Ovary (tissue), 9 donors: ENCODE measurements around the gene ASMTL. TPM values are rescaled to one million over a fixed set of nuclear protein-coding genes. Genes with fewer than 3 reads are reported as not detected.

Experiments used
- DNase-seq, 5 donors: peaks; one replicate each; pipeline ENCODE4 v3.0.0-alpha.2; 2019 to 2020
- H3K27ac ChIP-seq, 2 donors: fragments of 200-600 bp; one replicate each; pipeline versions ENCODE4 v1.5.1 to v1.8.0; 2019 to 2022
- H3K27me3 ChIP-seq: fragments of 200-600 bp; one replicate; pipeline ENCODE4 v1.8.0; 2022
- H3K36me3 ChIP-seq: fragments of 200-600 bp; sonication (generic); one replicate; pipeline ENCODE4 v1.5.1; 2019
- H3K4me1 ChIP-seq: one replicate; pipeline ENCODE4 v1.8.1; 2013; ENCODE audit warnings: mild to moderate bottlenecking, moderate library complexity; ENCODE audit not compliant: insufficient read depth
- H3K4me3 ChIP-seq: fragments of 200-600 bp; sonication (generic); one replicate; pipeline ENCODE4 v1.5.1; 2017
- H3K9me3 ChIP-seq, 2 donors: fragments of 200-600 bp in 1 of 2; sonication (generic) in 1 of 2; one replicate each; pipeline versions ENCODE4 v1.5.1 to v1.8.1; 2013 to 2019; ENCODE audit warnings: mild to moderate bottlenecking in 1 of 2, moderate library complexity in 1 of 2
- CTCF ChIP-seq, 3 donors: fragments of 450-650 bp in 2 of 3; fragments of 200-600 bp in 1 of 3; IDR thresholded peaks; one replicate each; pipeline versions ENCODE4 v1.5.1 to v1.8.0; 2016 to 2022; ENCODE audit warnings: antibody characterized with exemption in 3 of 3, mild to moderate bottlenecking in 1 of 3
- EP300 ChIP-seq: sonication (generic); formaldehyde crosslinking; IDR thresholded peaks from one replicate; pipeline ENCODE4 v1.6.1; 2017; ENCODE audit warnings: antibody characterized with exemption
- POLR2A ChIP-seq: fragments of 450-650 bp; IDR thresholded peaks from one replicate; pipeline ENCODE4 v1.6.1; 2017; ENCODE audit warnings: antibody characterized with exemption, mild to moderate bottlenecking, moderate library complexity
- WGBS, 3 donors: extraction: QIAGEN DNeasy Blood & Tissue Kit in 1 of 3; methylation state at CpG; one replicate each; pipeline versions ENCODE4 v1.1.5 to v1.1.7; 2013 to 2017; 5-methylcytosine and 5-hydroxymethylcytosine counted together
- intact Hi-C, 4 donors: fragments of 100-400 bp; cut with DNase I; formaldehyde crosslinking; loops; one replicate each; pipeline versions ENCODE4 v1.11.0 to v1.15.1; 2022 to 2023
- polyA plus RNA-seq, 2 donors: library from polyadenylated mRNA; stranded (reverse); fragments of 200-250 nt in 1 of 2; fragments of 350-450 nt in 1 of 2; fragmentation: Illumina TruSeq in 1 of 2; extraction: RNeasy Lipid Tissue Mini Kit (QIAGEN cat#74804) in 1 of 2; gene quantifications; one replicate each; pipeline ENCODE4 v1.2.3, GENCODE V29; 2013 to 2014
- total RNA-seq, 7 donors: library from RNA; depleted of rRNA in 2 of 7; stranded (reverse); fragments of >200 nt in 2 of 7; fragmentation: NEBNext Ultra II Directional in 3 of 7; extraction: Animal tissue kit (Norgen Biotek cat#: 25700) in 3 of 7; gene quantifications; one replicate each; pipeline versions ENCODE4 v1.1.0 to v1.2.4, GENCODE V29; 2016 to 2023
- donor health status: DM: no; HTN: no; CAD: no; lungs with moderate emphysema.
- donor health status: DM: no; HTN: no; CAD: no.
- donor health status: Bipolar disorder and iron deficiency.
- donor health status: DM: yes; HTN: yes; CAD: no.
- donor health status: DM: no; HTN: no; CAD: no.
- donor health status: DM: yes; HTN: yes; CAD: no.

ASMTL gene
- total and polyA plus RNA-seq, 9 donors, result 21.3 to 48.9 (median 40.7) TPM

GRCh38 chrX:1355131-1356046, 97.3 kb downstream of the ASMTL start:
- TF ChIP-seq EP300 (no peak), POLR2A (no peak), CTCF (IDR thresholded peaks at IDR 0.05) (no peak)
- Histone ChIP-seq H3K27me3 (no peaks in the 10 kb centered on the region), H3K9me3 (peaks cover 0 to 10% of the 10 kb centered on the region in 2 donors), H3K36me3 (no peaks in the 10 kb centered on the region), H3K4me1 (peaks cover 6% of the 10 kb centered on the region), H3K27ac (peak overlapping the region in 1 of 2 donors; percentile 54), H3K4me3 (no peak overlapping the region)
- WGBS, 3 donors, result 26 to 39% (median 34%) methylated on average over 11 of the region's 11 CpGs
- intact Hi-C loops, result no loop called here
- peak in 3 of 5 donors; percentile 32 to 51 (median 43) for DNase-seq

- Histone ChIP-seq H3K27me3 (no peaks in the 10 kb centered on the region), H3K36me3 (no peaks in the 10 kb centered on the region), H3K4me1 (peaks cover 6% of the 10 kb centered on the region), H3K27ac (no peak overlapping the region), H3K4me3 (no peak overlapping the region), H3K9me3 (peaks cover 0 to 10% of the 10 kb centered on the region in 2 donors)
- no peak for DNase-seq
- no peak for TF ChIP-seq POLR2A
- TF ChIP-seq EP300, result no peak
- no peak for TF ChIP-seq CTCF (IDR thresholded peaks at IDR 0.05)
- 80 to 83% (median 82%) methylated on average over 10 to 11 of the region's 11 CpGs for WGBS, 3 donors
- intact Hi-C loops, result no loop called here
Observed at GRCh38 chrX:1354036-1355019, 98.4 kb downstream of the ASMTL start.

Other genes starting within 250 kb of the ASMTL start
- gene CRLF2, start 240.3 kb downstream of the ASMTL start, total RNA-seq, result not detected
- under 1 TPM in 1 of 2 donors, not detected in 1; 0.25 TPM for gene CRLF2, start 240.3 kb downstream of the ASMTL start, polyA plus RNA-seq
- gene CSF2RA, start 184.1 kb downstream of the ASMTL start, total RNA-seq, result 1 to 10 TPM in 6 of 7 donors, under 1 TPM in 1; 0.73 to 5.2 (median 2.2) TPM
- gene CSF2RA, start 184.1 kb downstream of the ASMTL start, polyA plus RNA-seq, result 1 to 10 TPM; 1.3 to 8.0 TPM
- 1 to 10 TPM in 6 of 7 donors, under 1 TPM in 1; 0.12 to 4.1 (median 1.8) TPM for gene IL3RA, start 116.1 kb downstream of the ASMTL start, total RNA-seq
- gene IL3RA, start 116.1 kb downstream of the ASMTL start, polyA plus RNA-seq, result 1 to 10 TPM; 4.7 to 5.1 TPM
- gene SLC25A6, start 60.8 kb downstream of the ASMTL start, total RNA-seq, result 100 to 1,000 TPM; 473 to 630 (median 519) TPM
- 100 to 1,000 TPM; 105 to 703 TPM for gene SLC25A6, start 60.8 kb downstream of the ASMTL start, polyA plus RNA-seq
- 1 to 10 TPM in 3 of 7 donors, under 1 TPM in 4; 0.48 to 1.3 (median 0.99) TPM for gene P2RY8, start 84.3 kb upstream of the ASMTL start, total RNA-seq
- gene P2RY8, start 84.3 kb upstream of the ASMTL start, polyA plus RNA-seq, result 1 to 10 TPM in 1 of 2 donors, under 1 TPM in 1; 0.54 to 1.4 TPM
- 10 to 100 TPM; 51.7 to 76.7 (median 63.3) TPM for gene AKAP17A, start 138.7 kb upstream of the ASMTL start, total RNA-seq
- gene AKAP17A, start 138.7 kb upstream of the ASMTL start, polyA plus RNA-seq, result 10 to 100 TPM; 15.4 to 78.1 TPM
- under 1 TPM in 4 of 7 donors, not detected in 3; 0.35 to 0.50 (median 0.39) TPM for gene ASMT, start 162.2 kb upstream of the ASMTL start, total RNA-seq
- gene ASMT, start 162.2 kb upstream of the ASMTL start, polyA plus RNA-seq, result under 1 TPM in 1 of 2 donors, not detected in 1; 0.23 TPM